ENCODE measurements around the gene SLC8A1.

The SLC8A1 gene

GRCh38 chr2:40286721-40287120, 165.2 kb downstream of the SLC8A1 start:
- H3K4me1 ChIP-seq (ENCODE audit: control insufficient read depth in 1 of 2, insufficient read depth in 1 of 2, low read depth in 1 of 2, low read length in 1 of 2) = no peaks in the 10 kb centered on the region
- H3K36me3 ChIP-seq = no peaks in the 10 kb centered on the region
- H3K27me3 ChIP-seq = no peaks in the 10 kb centered on the region
- no peaks in the 10 kb centered on the region for H3K9me3 ChIP-seq
- TF ChIP-seq CTCF (IDR thresholded peaks at IDR 0.05) = no peak
- no peak overlapping the region for H3K4me3 ChIP-seq (ENCODE audit: low read depth in 1 of 2, low read length in 1 of 2)
- no peak overlapping the region for H3K27ac ChIP-seq

GRCh38 chr2:40285391-40285790, 166.5 kb downstream of the SLC8A1 start:
- no peak for TF ChIP-seq CTCF (IDR thresholded peaks at IDR 0.05)
- H3K27me3 ChIP-seq = no peaks in the 10 kb centered on the region
- no peaks in the 10 kb centered on the region for H3K4me1 ChIP-seq (ENCODE audit: control insufficient read depth in 1 of 2, insufficient read depth in 1 of 2, low read depth in 1 of 2, low read length in 1 of 2)
- no peak overlapping the region for H3K27ac ChIP-seq
- no peaks in the 10 kb centered on the region for H3K36me3 ChIP-seq
- H3K4me3 ChIP-seq (ENCODE audit: low read depth in 1 of 2, low read length in 1 of 2) = no peak overlapping the region
- H3K9me3 ChIP-seq = no peaks in the 10 kb centered on the region

GRCh38 chr2:40284797-40285196, 167.1 kb downstream of the SLC8A1 start:
- H3K27ac ChIP-seq = no peak overlapping the region
- no peak for TF ChIP-seq CTCF (IDR thresholded peaks at IDR 0.05)
- no peaks in the 10 kb centered on the region for H3K9me3 ChIP-seq
- no peaks in the 10 kb centered on the region for H3K27me3 ChIP-seq
- H3K36me3 ChIP-seq = no peaks in the 10 kb centered on the region
- no peaks in the 10 kb centered on the region for H3K4me1 ChIP-seq (ENCODE audit: control insufficient read depth in 1 of 2, insufficient read depth in 1 of 2, low read depth in 1 of 2, low read length in 1 of 2)
- no peak overlapping the region for H3K4me3 ChIP-seq (ENCODE audit: low read depth in 1 of 2, low read length in 1 of 2)

GRCh38 chr2:40283111-40283909, 168.6 kb downstream of the SLC8A1 start:
- Histone ChIP-seq H3K27me3 (no peaks in the 10 kb centered on the region), H3K9me3 (no peaks in the 10 kb centered on the region), H3K4me3 (ENCODE audit: low read depth in 1 of 2, low read length in 1 of 2) (no peak overlapping the region), H3K36me3 (no peaks in the 10 kb centered on the region), H3K27ac (no peak overlapping the region), H3K4me1 (ENCODE audit: control insufficient read depth in 1 of 2, insufficient read depth in 1 of 2, low read depth in 1 of 2, low read length in 1 of 2) (no peaks in the 10 kb centered on the region)
- no peak for TF ChIP-seq CTCF (IDR thresholded peaks at IDR 0.05)

- Histone ChIP-seq H3K4me3 (ENCODE audit: low read depth in 1 of 2, low read length in 1 of 2) (no peak overlapping the region), H3K36me3 (no peaks in the 10 kb centered on the region), H3K27ac (no peak overlapping the region), H3K4me1 (ENCODE audit: control insufficient read depth in 1 of 2, insufficient read depth in 1 of 2, low read depth in 1 of 2, low read length in 1 of 2) (no peaks in the 10 kb centered on the region), H3K27me3 (no peaks in the 10 kb centered on the region), H3K9me3 (no peaks in the 10 kb centered on the region)
- no peak for TF ChIP-seq CTCF (IDR thresholded peaks at IDR 0.05)
These were observed 169.5 kb downstream of the SLC8A1 start for GRCh38 chr2:40282428-40282827.
